Lower leg skin (tissue), 3 donors: Measurements from ENCODE around the gene TES.

Source experiments
- POLR2A ChIP-seq, 2 donors: fragments of 450-650 bp; IDR thresholded peaks; one replicate each; pipeline ENCODE4 v1.6.1; 2016 to 2017; ENCODE audit warnings: antibody characterized with exemption in 2 of 2, mild to moderate bottlenecking in 1 of 2, moderate library complexity in 1 of 2
- TF ChIP-seq, protein P1 (sequence below), 3 donors: fragments of 450-650 bp; IDR thresholded peaks; one replicate each; pipeline ENCODE4 v1.5.1; 2016; ENCODE audit warnings: antibody characterized with exemption in 3 of 3, mild to moderate bottlenecking in 3 of 3, moderate library complexity in 2 of 3

DNA sequence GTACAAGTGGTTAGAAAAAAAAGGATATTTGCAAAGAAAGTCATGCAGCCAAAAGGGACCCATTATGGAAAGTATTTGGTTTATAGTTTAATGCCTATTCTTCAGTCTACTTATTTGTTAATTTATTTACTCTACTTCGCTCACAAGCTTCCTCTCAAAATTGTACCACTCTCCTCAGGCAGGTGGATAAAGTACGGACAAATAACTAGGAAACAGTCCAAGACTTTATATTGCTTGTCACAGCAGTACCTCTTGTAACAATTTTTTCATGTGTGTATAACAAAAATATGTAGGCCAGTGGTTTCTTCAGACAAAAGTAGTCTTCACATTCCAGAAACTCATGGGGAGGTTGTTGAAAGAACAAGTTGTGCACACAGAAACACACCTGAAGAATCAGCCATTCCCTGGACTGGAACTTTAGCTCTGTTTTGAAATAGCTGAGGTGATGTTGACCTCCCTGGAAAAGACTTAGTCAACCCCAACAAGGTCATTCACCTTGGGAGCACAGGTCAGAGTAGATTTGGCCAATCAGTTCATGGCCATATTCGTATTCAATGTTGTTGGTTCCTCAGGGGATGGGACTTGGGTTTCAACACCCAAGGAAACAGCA lies 73.4 kb downstream of the TES start:
- TF ChIP-seq, protein P1, sequence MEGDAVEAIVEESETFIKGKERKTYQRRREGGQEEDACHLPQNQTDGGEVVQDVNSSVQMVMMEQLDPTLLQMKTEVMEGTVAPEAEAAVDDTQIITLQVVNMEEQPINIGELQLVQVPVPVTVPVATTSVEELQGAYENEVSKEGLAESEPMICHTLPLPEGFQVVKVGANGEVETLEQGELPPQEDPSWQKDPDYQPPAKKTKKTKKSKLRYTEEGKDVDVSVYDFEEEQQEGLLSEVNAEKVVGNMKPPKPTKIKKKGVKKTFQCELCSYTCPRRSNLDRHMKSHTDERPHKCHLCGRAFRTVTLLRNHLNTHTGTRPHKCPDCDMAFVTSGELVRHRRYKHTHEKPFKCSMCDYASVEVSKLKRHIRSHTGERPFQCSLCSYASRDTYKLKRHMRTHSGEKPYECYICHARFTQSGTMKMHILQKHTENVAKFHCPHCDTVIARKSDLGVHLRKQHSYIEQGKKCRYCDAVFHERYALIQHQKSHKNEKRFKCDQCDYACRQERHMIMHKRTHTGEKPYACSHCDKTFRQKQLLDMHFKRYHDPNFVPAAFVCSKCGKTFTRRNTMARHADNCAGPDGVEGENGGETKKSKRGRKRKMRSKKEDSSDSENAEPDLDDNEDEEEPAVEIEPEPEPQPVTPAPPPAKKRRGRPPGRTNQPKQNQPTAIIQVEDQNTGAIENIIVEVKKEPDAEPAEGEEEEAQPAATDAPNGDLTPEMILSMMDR (IDR thresholded peaks at IDR 0.05), result no peak
- no peak for TF ChIP-seq POLR2A (IDR thresholded peaks at IDR 0.05)
